GM19372 (cell line): ENCODE data around the gene ESPN.
"Not testable (repeated sequence)": the region's sequence is repeated elsewhere in the genome, so short reads cannot be mapped to it uniquely, and the experiment has no call there.

Experiments used
- ATAC-seq: cut with Tn5 transposase; IDR thresholded peaks from one replicate; pipeline ENCODE4 v1.9.1; 2021; ENCODE audit warnings: mild to moderate bottlenecking, low read depth, moderate library complexity; ENCODE audit not compliant: unreplicated experiment

Gene ESPN

GRCh38 chr1:6491966-6492365, 67.4 kb downstream of the ESPN start:
- ATAC-seq: no peak

DNA sequence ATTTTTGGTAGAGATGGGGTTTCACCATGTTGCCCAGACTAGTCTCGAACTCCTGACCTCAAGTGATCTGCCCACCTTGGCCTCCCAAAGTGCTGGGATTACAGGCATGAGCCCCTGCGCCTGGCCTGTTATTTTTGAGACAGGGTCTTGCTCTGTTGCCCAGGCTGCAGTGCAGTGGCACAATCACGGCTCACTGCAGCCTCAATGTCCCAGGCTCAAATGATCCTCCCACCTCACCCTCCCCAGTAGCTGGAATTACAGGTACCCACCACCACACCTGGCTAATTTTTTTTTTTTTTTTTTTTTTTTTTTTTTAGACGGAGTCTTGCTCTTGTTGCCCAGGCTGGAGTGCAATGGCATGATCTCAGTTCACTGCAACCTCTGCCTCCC, 69.3 kb downstream of the ESPN start:
- ATAC-seq: not testable (repeated sequence)

DNA sequence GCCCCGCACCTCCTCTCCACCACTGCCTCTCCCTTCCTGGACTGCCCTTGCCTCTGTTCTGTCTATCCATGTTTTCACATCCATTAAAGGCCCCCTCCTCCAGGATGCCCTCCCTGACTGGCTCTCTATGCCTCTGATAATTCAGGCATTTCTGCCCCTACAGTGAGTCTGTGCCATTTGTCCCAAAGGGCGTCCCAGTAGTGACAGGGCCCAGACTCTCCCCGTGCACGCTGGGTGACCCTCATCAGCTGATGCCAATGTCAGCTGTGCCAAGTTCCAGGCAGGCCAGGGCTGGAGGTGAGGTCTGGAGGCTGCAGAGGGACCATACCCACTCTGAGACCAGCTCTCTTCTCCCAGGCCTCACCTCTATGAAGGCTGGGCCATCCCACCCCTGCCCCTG, 70.1 kb downstream of the ESPN start:
- no peak for ATAC-seq

DNA sequence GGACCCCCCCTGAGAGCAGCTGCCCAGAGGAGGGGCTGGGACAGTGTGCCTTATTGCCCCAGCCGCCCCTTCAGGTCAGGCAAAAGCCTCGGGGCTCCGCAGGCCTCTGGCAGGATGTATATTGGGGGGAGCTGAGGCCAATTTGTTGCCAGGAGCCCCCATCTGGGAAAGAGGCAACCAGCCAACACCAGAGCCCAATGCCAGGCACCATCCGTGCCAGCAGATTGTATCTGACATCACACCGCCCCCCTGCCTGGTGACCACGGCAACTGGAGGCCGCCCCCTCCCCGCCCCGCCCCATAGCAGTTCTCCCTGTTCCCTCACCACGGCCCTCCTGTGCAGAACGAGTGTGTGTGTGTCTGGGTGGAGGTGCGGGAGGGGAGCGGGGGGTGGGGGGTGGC, 70.5 kb downstream of the ESPN start:
- no peak for ATAC-seq

GRCh38 chr1:6495540-6496364, 71.2 kb downstream of the ESPN start:
- no peak for ATAC-seq

GRCh38 chr1:6496365-6496721, 71.8 kb downstream of the ESPN start:
- ATAC-seq: no peak

DNA sequence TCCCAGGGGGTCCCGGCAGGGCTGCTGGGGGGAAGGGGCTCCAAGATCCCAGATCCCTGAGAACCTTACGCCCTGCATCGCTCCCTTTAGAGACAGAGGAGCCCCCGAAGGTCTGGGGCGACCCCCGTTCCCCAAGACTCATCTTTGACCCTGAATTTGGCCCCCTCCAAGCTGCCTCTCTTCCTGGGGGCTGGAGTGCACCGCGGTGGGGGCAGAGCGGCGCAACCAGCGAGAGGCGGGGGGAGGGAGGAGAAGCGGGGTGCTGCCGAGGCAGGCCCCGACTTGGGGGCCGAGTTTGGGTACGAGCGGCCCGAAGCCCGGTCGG, 72.3 kb downstream of the ESPN start:
- no peak for ATAC-seq

DNA sequence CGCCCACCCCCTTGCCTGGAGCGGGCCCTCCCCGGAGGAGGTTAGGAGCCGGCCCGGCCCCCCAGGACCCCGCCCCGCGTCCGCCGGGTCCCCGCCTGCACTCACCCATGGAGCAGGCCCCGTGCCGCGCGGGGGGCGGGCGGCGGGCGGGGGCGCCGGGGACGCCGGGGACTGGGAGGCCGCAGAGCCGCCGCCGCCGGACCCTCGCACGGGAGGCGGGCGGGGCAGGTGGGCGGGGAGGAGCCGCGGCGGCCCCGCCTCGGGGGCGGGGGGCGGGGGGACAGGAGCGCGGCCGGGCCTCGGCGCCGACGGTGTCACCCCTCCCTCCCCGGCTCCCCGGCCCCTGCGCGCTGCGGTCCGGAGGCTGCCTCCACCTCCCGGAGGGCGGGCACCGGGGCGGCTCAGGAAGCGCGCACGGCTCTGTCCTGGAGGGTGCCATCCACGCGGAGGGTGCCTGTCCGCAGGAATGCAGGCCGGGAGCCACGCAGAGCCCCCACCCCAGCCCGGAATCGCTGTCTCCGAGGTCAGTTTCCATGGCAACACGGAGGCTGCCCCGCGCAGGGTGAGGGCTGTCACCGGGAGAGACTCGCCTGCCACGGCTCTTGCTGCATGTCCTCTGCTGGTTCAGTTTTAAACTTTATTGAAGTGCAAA, 72.8 kb downstream of the ESPN start:
- ATAC-seq: no peak

DNA sequence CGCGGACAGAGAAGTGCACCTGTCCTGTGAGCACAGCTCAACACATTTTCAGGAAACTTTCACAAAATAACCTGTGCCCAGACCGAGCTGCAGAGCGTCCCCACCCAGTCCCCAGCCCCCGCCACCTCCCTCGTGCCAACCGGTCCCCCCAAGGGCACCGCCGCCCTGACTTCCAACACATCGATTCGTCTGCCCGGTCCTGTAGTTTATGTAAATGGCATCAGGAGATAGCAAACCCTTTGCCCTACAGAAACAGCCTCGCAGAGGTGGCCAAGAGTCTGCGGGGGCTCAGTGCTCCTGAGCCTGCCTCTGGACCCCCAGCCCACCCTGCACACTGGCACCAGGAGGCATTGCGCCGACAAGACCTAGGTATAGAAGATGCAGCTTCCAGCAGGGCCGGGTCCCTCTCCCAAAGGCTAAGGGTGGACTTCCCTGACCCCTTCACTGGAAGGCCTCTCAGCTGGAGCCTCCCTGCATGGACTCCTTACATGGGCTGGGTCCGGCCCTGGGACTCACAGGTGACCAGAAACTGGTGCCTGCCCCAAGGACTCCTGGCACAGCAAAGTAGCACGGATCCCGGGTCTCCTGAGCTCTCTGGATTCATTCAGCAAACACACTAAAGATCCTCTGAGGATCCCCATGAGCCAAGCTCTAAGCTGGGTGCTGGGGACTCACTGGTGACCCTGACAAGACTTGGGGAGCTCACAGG, 73.4 kb downstream of the ESPN start:
- no peak for ATAC-seq

- ATAC-seq: no peak
Measured at GRCh38 chr1:6498576-6499111, 74.1 kb downstream of the ESPN start.

DNA sequence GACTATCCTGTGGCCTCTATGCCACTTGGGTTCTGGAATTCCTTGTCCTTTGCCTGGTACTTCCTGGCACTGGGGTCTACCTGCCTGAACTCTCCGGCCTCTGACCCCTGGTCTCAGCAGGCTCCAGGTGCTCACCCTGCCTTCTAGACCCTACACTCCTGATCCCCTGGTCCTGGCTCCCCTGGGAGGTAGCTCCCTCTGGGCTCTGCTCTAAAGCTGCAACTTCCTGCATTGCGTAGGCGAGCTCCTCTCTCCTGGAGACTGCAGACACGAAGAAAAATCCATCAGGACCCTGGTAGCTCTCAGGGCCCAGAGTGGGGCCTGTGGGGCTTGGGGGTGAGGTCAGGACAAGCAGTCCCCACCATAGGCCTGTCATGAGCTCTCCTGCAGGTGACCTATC, 74.7 kb downstream of the ESPN start:
- ATAC-seq: no peak

DNA sequence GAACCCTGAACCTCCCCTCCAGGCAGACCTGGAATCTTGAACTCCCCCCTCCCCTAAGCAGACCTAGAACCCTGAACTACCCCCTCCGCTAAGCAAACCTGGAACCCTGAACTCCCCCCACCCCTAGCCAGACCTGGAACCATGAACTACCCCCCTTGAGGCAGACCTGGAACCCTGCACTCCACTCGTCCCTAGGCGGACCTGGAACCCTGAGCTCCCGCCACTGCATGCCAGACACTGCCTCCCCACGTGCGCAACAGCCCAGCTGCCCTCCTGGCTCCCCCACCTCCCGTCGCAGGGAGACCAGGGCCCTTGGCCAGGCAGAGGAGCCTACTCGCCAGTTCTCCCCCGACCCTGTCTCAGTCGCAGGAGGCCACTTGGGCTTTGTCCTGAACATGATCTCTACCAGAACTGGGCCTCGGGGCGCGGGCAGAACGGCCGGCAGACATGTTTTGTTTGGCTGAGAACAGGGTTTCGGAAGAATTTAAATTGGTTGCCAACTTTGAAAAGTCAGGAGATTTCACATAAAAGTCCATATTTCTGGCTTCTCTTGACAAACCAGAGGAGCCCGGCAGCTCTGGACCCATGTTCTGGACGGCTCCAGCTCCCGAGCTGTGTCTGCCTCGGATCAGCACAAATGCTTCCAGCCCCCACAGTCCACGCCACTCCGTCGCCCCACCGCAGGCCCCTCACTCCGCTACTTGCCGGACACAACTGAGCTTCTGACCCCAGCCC, 76.1 kb downstream of the ESPN start:
- no peak for ATAC-seq

DNA sequence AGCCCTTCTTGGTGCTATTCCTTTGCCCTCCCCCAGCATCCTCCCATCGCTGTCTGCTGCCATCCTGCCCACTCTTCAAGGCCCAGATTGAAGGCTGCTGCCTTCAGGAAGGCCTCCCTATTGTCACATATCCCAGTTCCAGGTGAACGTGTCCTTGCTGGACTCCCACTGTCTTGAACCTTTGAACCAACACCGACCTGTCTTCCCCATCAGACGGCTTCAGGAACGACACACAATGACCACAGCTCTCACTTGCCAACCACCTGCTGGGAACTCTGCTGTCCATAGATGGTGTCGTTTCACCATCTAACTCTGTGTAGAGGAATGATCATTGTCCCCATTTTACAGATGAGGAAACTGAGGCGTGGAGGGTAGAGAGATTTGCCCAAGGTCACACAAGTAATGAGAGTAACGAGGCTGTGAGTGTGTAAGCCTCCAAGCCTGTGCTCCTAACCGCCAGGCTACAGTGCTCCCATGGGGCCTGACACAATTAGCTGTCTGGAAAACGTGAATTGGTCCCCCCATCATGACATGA, 76.8 kb downstream of the ESPN start:
- ATAC-seq: no peak

GRCh38 chr1:6502000-6502891, 77.7 kb downstream of the ESPN start:
- ATAC-seq: no peak

- no peak for ATAC-seq
Measured at GRCh38 chr1:6503884-6504602, 79.5 kb downstream of the ESPN start.

- no peak for ATAC-seq
Measured at GRCh38 chr1:6504887-6505286, 80.3 kb downstream of the ESPN start.

GRCh38 chr1:6505367-6506209, 81.0 kb downstream of the ESPN start:
- ATAC-seq: no peak
